ENCODE results near the gene CSRNP3. TPM values are rescaled to one million over a fixed set of nuclear protein-coding genes. Genes with fewer than 3 reads are reported as not detected.

CSRNP3 gene
- total RNA-seq, 1 donor from 2014 or later, result 2.3 TPM

DNA sequence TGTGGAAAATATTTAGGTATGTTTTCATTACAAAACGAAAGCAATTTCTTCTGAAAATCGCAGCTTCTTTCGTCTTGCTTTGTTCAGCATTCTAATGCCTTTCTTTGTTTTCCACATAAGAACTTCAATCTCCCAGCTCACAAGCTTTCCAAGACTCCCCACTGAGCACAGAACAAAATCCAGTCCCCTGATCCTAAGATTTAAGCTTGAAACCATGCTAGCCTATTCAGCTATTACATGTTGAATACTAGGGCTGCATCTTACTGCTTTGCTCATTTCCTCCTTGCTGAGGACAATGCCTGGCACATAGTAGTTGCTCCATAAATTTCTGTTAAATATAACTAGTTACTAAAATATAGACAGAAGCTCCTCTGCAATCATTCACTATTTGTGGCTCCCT is 163.9 kb downstream of the CSRNP3 start:
- H3K27ac ChIP-seq, result no peak overlapping the region
- no peaks in the 10 kb centered on the region for H3K4me1 ChIP-seq
- no peak for ATAC-seq
- no peaks in the 10 kb centered on the region for H3K27me3 ChIP-seq (ENCODE audit: low read depth)
- no peak for TF ChIP-seq CTCF (IDR thresholded peaks at IDR 0.05)
- intact Hi-C loops (cut with DNase I), result no loop called here
- no peaks in the 10 kb centered on the region for H3K9me3 ChIP-seq
- no peaks in the 10 kb centered on the region for H3K36me3 ChIP-seq
- DNase-seq, result no peak
- no peak overlapping the region for H3K4me3 ChIP-seq

DNA sequence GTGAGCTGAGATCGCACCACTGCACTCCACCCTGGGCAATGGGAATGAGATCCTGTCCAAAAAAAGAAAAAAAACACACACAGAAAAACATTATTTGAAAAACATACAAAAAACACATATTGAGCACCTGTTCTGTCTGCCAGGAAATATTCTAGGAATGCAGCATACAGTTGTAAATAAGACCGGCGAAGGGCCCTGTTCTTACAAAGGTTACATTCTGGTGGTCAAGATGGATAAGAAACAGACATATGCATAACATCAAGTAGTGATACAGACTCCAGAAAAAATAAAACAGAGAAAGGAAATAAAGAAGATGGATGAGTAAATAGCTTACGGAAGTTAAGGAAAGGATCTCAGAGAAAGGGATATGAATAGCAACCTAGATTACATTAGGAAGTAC is 164.8 kb downstream of the CSRNP3 start:
- ATAC-seq, result no peak
- H3K27ac ChIP-seq, result no peak overlapping the region
- intact Hi-C loops (cut with DNase I), result no loop called here
- no peaks in the 10 kb centered on the region for H3K4me1 ChIP-seq
- no peaks in the 10 kb centered on the region for H3K27me3 ChIP-seq (ENCODE audit: low read depth)
- DNase-seq, result no peak
- no peaks in the 10 kb centered on the region for H3K36me3 ChIP-seq
- H3K4me3 ChIP-seq, result no peak overlapping the region
- no peaks in the 10 kb centered on the region for H3K9me3 ChIP-seq
- TF ChIP-seq CTCF (IDR thresholded peaks at IDR 0.05), result no peak

DNA sequence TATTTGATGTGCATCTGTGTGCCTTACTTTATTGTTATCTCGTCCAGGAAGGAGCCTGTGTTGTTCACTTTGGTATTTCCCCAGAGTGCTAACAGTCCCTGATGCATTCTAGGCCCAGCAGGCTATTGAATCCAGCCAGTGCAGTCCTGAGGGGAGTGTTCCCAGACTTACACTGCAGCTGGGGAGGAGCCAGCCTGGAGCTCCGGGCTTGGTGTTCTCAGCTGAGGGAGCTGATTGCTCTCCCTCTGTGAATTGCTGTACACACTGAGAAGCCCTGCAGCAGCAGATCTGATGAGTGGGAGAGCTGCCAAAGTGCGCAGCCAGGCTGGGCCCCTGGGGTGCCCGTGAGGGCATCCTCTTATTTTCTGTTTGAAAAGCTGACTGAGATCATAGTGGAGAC is 165.4 kb downstream of the CSRNP3 start:
- Histone ChIP-seq H3K36me3 (no peaks in the 10 kb centered on the region), H3K4me1 (no peaks in the 10 kb centered on the region), H3K9me3 (no peaks in the 10 kb centered on the region), H3K4me3 (no peak overlapping the region), H3K27ac (no peak overlapping the region), H3K27me3 (ENCODE audit: low read depth) (no peaks in the 10 kb centered on the region)
- intact Hi-C loops (cut with DNase I), result no loop called here
- ATAC-seq (no peak), DNase-seq (no peak)
- TF ChIP-seq CTCF (IDR thresholded peaks at IDR 0.05), result no peak

DNA sequence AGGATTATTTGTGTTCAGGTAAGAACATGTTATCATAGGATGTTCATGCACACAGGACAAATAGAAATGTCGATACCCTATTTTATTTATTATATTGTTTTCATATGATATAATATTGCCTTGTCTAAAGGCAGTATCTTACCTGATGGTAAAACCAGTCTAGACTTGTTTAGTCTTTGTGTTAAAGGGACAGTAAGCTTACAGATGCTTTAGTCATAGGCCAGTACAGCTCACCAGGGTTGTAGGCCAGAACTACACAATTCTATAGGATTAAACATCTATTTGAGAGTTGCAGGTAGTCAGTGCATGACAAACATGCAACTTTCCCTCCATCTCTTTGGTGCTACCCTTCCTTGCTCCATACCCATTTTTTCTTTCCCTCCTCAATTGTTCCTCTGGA is 166.0 kb downstream of the CSRNP3 start:
- Histone ChIP-seq H3K36me3 (no peaks in the 10 kb centered on the region), H3K27me3 (ENCODE audit: low read depth) (no peaks in the 10 kb centered on the region), H3K4me3 (no peak overlapping the region), H3K27ac (no peak overlapping the region), H3K9me3 (no peaks in the 10 kb centered on the region), H3K4me1 (no peaks in the 10 kb centered on the region)
- TF ChIP-seq CTCF (IDR thresholded peaks at IDR 0.05), result no peak
- ATAC-seq (no peak), DNase-seq (no peak)
- intact Hi-C loops (cut with DNase I), result no loop called here

- TF ChIP-seq CTCF (IDR thresholded peaks at IDR 0.05), result no peak
- no peak for ATAC-seq
- intact Hi-C loops (cut with DNase I), result no loop called here
- Histone ChIP-seq H3K27me3 (ENCODE audit: low read depth) (no peaks in the 10 kb centered on the region), H3K27ac (no peak overlapping the region), H3K4me1 (no peaks in the 10 kb centered on the region), H3K9me3 (no peaks in the 10 kb centered on the region), H3K36me3 (no peaks in the 10 kb centered on the region), H3K4me3 (no peak overlapping the region)
- DNase-seq, result no peak
These were observed 167.5 kb downstream of the CSRNP3 start for GRCh38 chr2:165636959-165637358.

DNA sequence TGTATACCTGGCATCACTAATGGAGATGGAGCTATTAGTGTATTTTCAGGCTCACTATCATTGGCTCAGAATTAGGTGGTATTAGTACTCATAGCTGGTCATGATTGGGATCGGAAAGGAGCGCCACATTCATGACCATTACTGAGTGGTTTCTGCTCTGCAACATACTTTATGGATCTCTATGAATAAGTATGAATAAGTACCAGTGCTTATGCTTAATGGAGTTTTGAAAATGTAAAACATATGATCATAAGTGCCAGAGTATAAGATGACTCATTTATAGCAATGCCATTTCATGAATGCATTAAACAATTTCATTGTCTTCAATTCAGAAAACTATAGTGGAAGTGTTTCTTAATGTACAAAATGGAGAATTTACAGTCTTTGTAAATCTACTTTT is 167.9 kb downstream of the CSRNP3 start:
- intact Hi-C loops (cut with DNase I), result no loop called here
- Histone ChIP-seq H3K36me3 (no peaks in the 10 kb centered on the region), H3K4me1 (no peaks in the 10 kb centered on the region), H3K4me3 (no peak overlapping the region), H3K27me3 (ENCODE audit: low read depth) (no peaks in the 10 kb centered on the region), H3K27ac (no peak overlapping the region), H3K9me3 (no peaks in the 10 kb centered on the region)
- no peak for ATAC-seq
- DNase-seq, result no peak
- no peak for TF ChIP-seq CTCF (IDR thresholded peaks at IDR 0.05)

Measured in lower lobe of right lung (tissue), 2 donors.